GM10248 (cell line): ENCODE measurements around the gene PLEKHG5.

Source experiments
- CTCF ChIA-PET: fragments of 300-600 bp; sonication (Branson Sonifier 250); formaldehyde crosslinking; extraction: SDS; loops from one replicate; lab custom pipeline; 2021; ENCODE audit warnings: antibody characterized with exemption; lab: Yijun Ruan, JAX
- POLR2A ChIA-PET: fragments of 350-650 bp; sonication (Branson Sonifier 250); formaldehyde crosslinking; extraction: SDS; loops from one replicate; lab custom pipeline; 2020; ENCODE audit warnings: antibody characterized with exemption; lab: Yijun Ruan, JAX
- DNase-seq: peaks from one replicate; pipeline ENCODE4 v3.0.0; 2012; ENCODE audit errors: extremely low spot score
- CTCF ChIP-seq: IDR thresholded peaks from 2 replicates; pipeline ENCODE4 v1.5.1; 2012; ENCODE audit warnings: mild to moderate bottlenecking, low read depth; ENCODE audit errors: extremely low read depth, missing control alignments, control extremely low read depth

PLEKHG5 gene

GRCh38 chr1:6418668-6419396 lies 72.6 kb downstream of the PLEKHG5 start:
- ChIA-PET CTCF (interaction anchor here (2.7 to 6.0 kb wide), 2 partner anchors 17 kb away, joined by 6 to 94 read pairs; no protein-coding TSS in a partner anchor), POLR2A (no interaction called here)
- TF ChIP-seq CTCF = no peak
- DNase-seq = no peak

- no peak for TF ChIP-seq CTCF
- POLR2A ChIA-PET = no interaction called here
- CTCF ChIA-PET = interaction anchor here (1.9 to 6.0 kb wide), 2 partner anchors 18 to 20 kb away, joined by 4 to 94 read pairs; no protein-coding TSS in a partner anchor
- no peak for DNase-seq
Measured at GRCh38 chr1:6417961-6418667, 73.4 kb downstream of the PLEKHG5 start.
